GM12891 (cell line): Measurements from ENCODE around the gene FOXG1.

ENCODE experiments used
- POLR2A ChIP-seq: IDR thresholded peaks from 2 replicates; pipeline ENCODE4 v1.6.1; 2011; ENCODE audit warnings: low read depth, low read length, control low read depth
- POLR2AphosphoS5 ChIP-seq: IDR thresholded peaks from 2 replicates; pipeline ENCODE4 v1.6.1; 2011; ENCODE audit warnings: low read depth, low read length, control low read depth
- SPI1 ChIP-seq: IDR thresholded peaks from 2 replicates; pipeline ENCODE4 v1.6.1; 2011; ENCODE audit warnings: low read depth, low read length, control low read depth

- TF ChIP-seq POLR2AphosphoS5 (no peak), POLR2A (no peak), SPI1 (no peak)
Observed at GRCh38 chr14:28772613-28773012, 6.0 kb downstream of the FOXG1 start.
